Uterus (tissue), 4 donors: ENCODE results near the gene SDSL. TPM values are rescaled to one million over a fixed set of nuclear protein-coding genes. Genes with fewer than 3 reads are reported as not detected.

Source experiments
- DNase-seq, 2 donors: peaks; one replicate each; pipeline ENCODE4 v3.0.0-alpha.2; 2019 to 2020
- H3K27ac ChIP-seq, 2 donors: fragments of 200-600 bp; sonication (generic); 1 replicate in 1 of 2; 2 replicates in 1 of 2; pipeline ENCODE4 v1.5.1; 2016 to 2018
- H3K27me3 ChIP-seq, 2 donors: fragments of 200-600 bp; sonication (generic); one replicate each; pipeline ENCODE4 v1.5.1; 2018 to 2019; ENCODE audit warnings: control low read depth in 1 of 2
- H3K36me3 ChIP-seq, 2 donors: fragments of 200-600 bp; sonication (generic); one replicate each; pipeline ENCODE4 v1.5.1; 2019; ENCODE audit warnings: control low read depth in 1 of 2
- H3K4me1 ChIP-seq, 2 donors: fragments of 200-600 bp; sonication (generic); one replicate each; pipeline ENCODE4 v1.5.1; 2018 to 2019; ENCODE audit warnings: control low read depth in 1 of 2
- H3K4me3 ChIP-seq, 2 donors: fragments of 200-600 bp; sonication (generic); 1 replicate in 1 of 2; 2 replicates in 1 of 2; pipeline ENCODE4 v1.5.1; 2018 to 2019; ENCODE audit warnings: mild to moderate bottlenecking in 1 of 2
- H3K9me3 ChIP-seq, 2 donors: fragments of 200-600 bp; sonication (generic); one replicate each; pipeline ENCODE4 v1.5.1; 2019; ENCODE audit warnings: control low read depth in 1 of 2
- CTCF ChIP-seq, 4 experiments: fragments of 200-600 bp in 2 of 4; fragments of 450-650 bp in 2 of 4; sonication (generic) in 2 of 4; IDR thresholded peaks; one replicate each; pipeline ENCODE4 v1.5.1; 2016 to 2019; ENCODE audit warnings: antibody characterized with exemption in 4 of 4, mild to moderate bottlenecking in 2 of 4, moderate library complexity in 1 of 4
- POLR2A ChIP-seq, 2 donors: fragments of 450-650 bp; IDR thresholded peaks; one replicate each; pipeline ENCODE4 v1.6.1; 2016; ENCODE audit warnings: antibody characterized with exemption in 2 of 2, mild to moderate bottlenecking in 1 of 2, moderate library complexity in 1 of 2
- intact Hi-C: fragments of 100-400 bp; cut with DNase I; formaldehyde crosslinking; loops from one replicate; pipeline ENCODE4 v1.15.1; 2023; ENCODE audit warnings: low total_unique reads
- total RNA-seq, 4 donors: library from RNA; depleted of rRNA in 3 of 4; stranded (reverse); fragments of >200 nt in 3 of 4; gene quantifications; one replicate each; pipeline versions ENCODE4 v1.1.0 to v1.2.4, GENCODE V29; 2014 to 2023
- donor health status: DM: yes; HTN: yes; CAD: no.

Gene SDSL
- total RNA-seq, 4 donors from 2014 or later: 0.26 to 3.0 (median 0.61) TPM; not detected in 1

GRCh38 chr12:113482334-113482733, 60.2 kb downstream of the SDSL start:
- Histone ChIP-seq H3K9me3 (no peaks in the 10 kb centered on the region), H3K27me3 (peaks cover 0 to 30% of the 10 kb centered on the region in 2 donors), H3K36me3 (no peaks in the 10 kb centered on the region), H3K27ac (no peak overlapping the region), H3K4me1 (no peaks in the 10 kb centered on the region), H3K4me3 (no peak overlapping the region)
- DNase-seq: no peak
- intact Hi-C loops: no loop called here
- TF ChIP-seq POLR2A (IDR thresholded peaks at IDR 0.05): no peak
- no peak for TF ChIP-seq CTCF (IDR thresholded peaks at IDR 0.05)

GRCh38 chr12:113485330-113485729, 63.1 kb downstream of the SDSL start:
- Histone ChIP-seq H3K36me3 (no peaks in the 10 kb centered on the region), H3K27ac (no peak overlapping the region), H3K9me3 (no peaks in the 10 kb centered on the region), H3K4me1 (no peaks in the 10 kb centered on the region), H3K4me3 (no peak overlapping the region), H3K27me3 (peaks cover 0 to 8% of the 10 kb centered on the region in 2 donors)
- no peak for DNase-seq
- intact Hi-C loops: no loop called here
- no peak for TF ChIP-seq CTCF (IDR thresholded peaks at IDR 0.05)
- TF ChIP-seq POLR2A (IDR thresholded peaks at IDR 0.05): no peak

GRCh38 chr12:113486722-113487121, 64.5 kb downstream of the SDSL start:
- Histone ChIP-seq H3K9me3 (no peaks in the 10 kb centered on the region), H3K36me3 (no peaks in the 10 kb centered on the region), H3K27me3 (no peaks in the 10 kb centered on the region), H3K4me1 (no peaks in the 10 kb centered on the region), H3K4me3 (no peak overlapping the region), H3K27ac (no peak overlapping the region)
- no peak for TF ChIP-seq POLR2A (IDR thresholded peaks at IDR 0.05)
- no peak for TF ChIP-seq CTCF (IDR thresholded peaks at IDR 0.05)
- DNase-seq: no peak
- intact Hi-C loops: no loop called here

Other genes starting within 250 kb of the SDSL start
- gene DDX54, start 236.9 kb upstream of the SDSL start, total RNA-seq: 10 to 100 TPM; 36.0 to 66.5 (median 59.0) TPM
- 10 to 100 TPM in 3 of 4 donors, 1 to 10 TPM in 1; 5.0 to 19.0 (median 11.0) TPM for gene RITA1, start 236.7 kb upstream of the SDSL start, total RNA-seq
- 10 to 100 TPM; 21.4 to 79.8 (median 52.9) TPM for gene TPCN1, start 200.9 kb upstream of the SDSL start, total RNA-seq
- gene SLC8B1, start 87.3 kb upstream of the SDSL start, total RNA-seq: 10 to 100 TPM; 14.2 to 47.1 (median 36.2) TPM
- 10 to 100 TPM; 20.7 to 38.6 (median 29.8) TPM for gene PLBD2, start 63.8 kb upstream of the SDSL start, total RNA-seq
- gene SDS, start 18.5 kb upstream of the SDSL start, total RNA-seq: not detected
- not detected for gene LHX5, start 49.5 kb downstream of the SDSL start, total RNA-seq